Bronchial epithelial cell (primary cell): ENCODE measurements around the gene CPOX. TPM values are rescaled to one million over a fixed set of nuclear protein-coding genes. Genes with fewer than 3 reads are reported as not detected.

Experiments
- DNase-seq: peaks from one replicate; pipeline ENCODE4 v3.0.0-alpha.2; 2010; ENCODE audit warnings: low read depth
- FAIRE-seq: peaks from 2 replicates; lab custom pipeline; 2011; peaks lifted over from hg19 to GRCh38; lab: Jason Lieb, UNC
- H3K27me3 ChIP-seq: 2 replicates; pipeline ENCODE4 v1.5.1; 2011; ENCODE audit warnings: low read length; ENCODE audit not compliant: control insufficient read depth, insufficient read depth
- H3K36me3 ChIP-seq: 2 replicates; pipeline ENCODE4 v1.5.1; 2011; ENCODE audit warnings: low read length; ENCODE audit not compliant: control insufficient read depth, insufficient read depth
- H3K4me3 ChIP-seq: 2 replicates; pipeline ENCODE4 v1.5.1; 2011; ENCODE audit warnings: mild to moderate bottlenecking, low read depth, low read length, control low read depth
- CTCF ChIP-seq: IDR thresholded peaks from 2 replicates; pipeline ENCODE4 v1.5.1; 2011; ENCODE audit warnings: mild to moderate bottlenecking, moderate library complexity, low read length, control low read depth, inconsistent platforms; ENCODE audit not compliant: insufficient read depth, severe bottlenecking
- total RNA-seq: library from RNA; depleted of rRNA; stranded (reverse); fragments of >200 nt; gene quantifications from 2 replicates; pipeline ENCODE4 v1.2.1, GENCODE V29; 2014

Gene CPOX
- total RNA-seq, 1 donor from 2014 or later = 36.1 TPM

DNA sequence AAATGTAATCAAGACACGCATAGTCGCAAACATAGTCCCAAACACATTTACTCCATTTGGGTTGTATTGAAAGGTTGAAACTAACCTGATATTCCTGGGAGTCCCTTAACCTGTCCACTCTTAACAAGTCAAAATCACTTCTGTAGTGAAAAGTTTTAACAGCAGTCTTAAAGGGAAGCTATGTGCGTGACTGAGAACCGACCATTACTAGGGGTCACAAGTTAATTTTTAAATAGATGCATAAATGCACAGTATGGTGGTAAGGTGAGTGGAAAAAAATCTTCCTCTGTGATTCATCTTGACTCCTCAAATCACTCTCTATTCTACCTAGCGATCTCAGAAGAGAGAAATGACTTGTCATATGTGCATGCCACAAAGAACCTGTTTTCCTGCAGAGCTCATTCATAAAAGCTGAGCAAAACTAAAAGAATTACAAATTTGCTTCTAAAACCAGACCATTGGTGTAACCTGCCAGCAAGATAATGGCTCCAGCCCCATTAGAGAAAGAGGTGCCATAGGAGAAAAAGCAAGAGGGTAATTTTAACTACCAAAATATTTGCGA is 56.9 kb downstream of the CPOX start:
- DNase-seq = peak; percentile 43
- TF ChIP-seq CTCF = no peak
- FAIRE-seq = no peak
- Histone ChIP-seq H3K36me3 (no peaks in the 10 kb centered on the region), H3K4me3 (no peak overlapping the region), H3K27me3 (no peaks in the 10 kb centered on the region)

DNA sequence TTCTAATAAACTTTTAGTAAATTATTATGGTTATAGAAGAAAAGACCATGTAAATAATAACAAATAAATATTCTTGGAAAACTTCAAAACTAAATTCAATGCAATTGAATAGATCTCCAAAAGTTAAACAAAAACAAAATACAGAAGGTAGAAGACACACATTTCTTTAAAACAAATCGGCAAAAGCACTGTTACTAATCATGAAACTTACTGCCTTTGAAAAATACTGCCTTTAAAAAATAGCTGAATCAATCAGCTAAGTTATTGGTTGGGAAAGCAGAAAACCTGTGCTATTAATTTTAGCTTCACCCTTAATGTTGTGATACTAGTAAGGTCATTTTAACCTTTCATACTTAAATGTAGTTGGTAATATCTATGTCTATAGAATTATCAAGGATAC is 58.7 kb downstream of the CPOX start:
- DNase-seq (no peak), FAIRE-seq (no peak)
- Histone ChIP-seq H3K27me3 (no peaks in the 10 kb centered on the region), H3K4me3 (no peak overlapping the region), H3K36me3 (no peaks in the 10 kb centered on the region)
- no peak for TF ChIP-seq CTCF

- no peak for DNase-seq
- FAIRE-seq = no peak
- Histone ChIP-seq H3K36me3 (no peaks in the 10 kb centered on the region), H3K4me3 (no peak overlapping the region), H3K27me3 (no peaks in the 10 kb centered on the region)
- TF ChIP-seq CTCF = no peak
Observed at GRCh38 chr3:98534168-98534567, 59.2 kb downstream of the CPOX start.

DNA sequence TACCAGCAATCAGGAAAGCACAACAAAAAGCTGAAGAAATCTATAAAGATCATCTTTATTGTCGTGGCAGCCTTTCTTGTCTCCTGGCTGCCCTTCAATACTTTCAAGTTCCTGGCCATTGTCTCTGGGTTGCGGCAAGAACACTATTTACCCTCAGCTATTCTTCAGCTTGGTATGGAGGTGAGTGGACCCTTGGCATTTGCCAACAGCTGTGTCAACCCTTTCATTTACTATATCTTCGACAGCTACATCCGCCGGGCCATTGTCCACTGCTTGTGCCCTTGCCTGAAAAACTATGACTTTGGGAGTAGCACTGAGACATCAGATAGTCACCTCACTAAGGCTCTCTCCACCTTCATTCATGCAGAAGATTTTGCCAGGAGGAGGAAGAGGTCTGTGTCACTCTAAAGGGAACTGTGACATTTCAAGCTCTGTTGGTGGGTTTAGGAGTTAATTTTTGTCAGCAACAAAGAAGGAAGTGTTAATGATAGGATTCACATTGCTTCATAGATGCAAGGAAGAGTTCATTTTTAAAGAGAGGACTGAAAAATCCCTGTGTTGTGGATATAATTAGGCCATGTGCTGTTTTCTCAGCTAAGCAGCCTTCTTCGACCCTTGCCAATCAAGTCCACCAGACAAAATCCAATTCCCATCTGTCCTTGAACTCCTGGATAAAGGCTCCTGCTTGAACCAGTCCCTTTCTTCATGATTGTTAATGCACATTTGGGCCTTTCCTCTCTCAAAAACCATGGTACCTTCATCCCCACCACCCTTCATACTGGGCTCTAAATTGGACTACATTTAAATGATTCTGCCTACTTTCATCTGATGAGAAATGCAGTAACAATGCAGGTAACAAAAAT is 60.5 kb downstream of the CPOX start:
- Histone ChIP-seq H3K27me3 (no peaks in the 10 kb centered on the region), H3K4me3 (no peak overlapping the region), H3K36me3 (no peaks in the 10 kb centered on the region)
- no peak for FAIRE-seq
- TF ChIP-seq CTCF = no peak
- DNase-seq = no peak

- TF ChIP-seq CTCF = no peak
- Histone ChIP-seq H3K4me3 (no peak overlapping the region), H3K36me3 (no peaks in the 10 kb centered on the region), H3K27me3 (no peaks in the 10 kb centered on the region)
- DNase-seq (no peak), FAIRE-seq (no peak)
Observed at GRCh38 chr3:98532275-98532637, 61.2 kb downstream of the CPOX start.
